Neural cell (in vitro differentiated cells): ENCODE measurements around the gene MBTD1.

Source experiments
- EZH2 ChIP-seq: fragments of 200-600, 300-800 bp; shearing (Covaris generic), sonication (generic); IDR thresholded peaks from 2 replicates; pipeline ENCODE4 v1.6.1; 2014; ENCODE audit warnings: antibody characterized with exemption, low read length, borderline replicate concordance, mild to moderate bottlenecking; ENCODE audit not compliant: insufficient read depth, poor library complexity, severe bottlenecking
- MXI1 ChIP-seq: fragments of 450-650 bp; conservative IDR thresholded peaks from 2 replicates; pipeline ENCODE4 v1.6.1; 2014; ENCODE audit warnings: antibody characterized with exemption, mild to moderate bottlenecking; ENCODE audit not compliant: poor library complexity, severe bottlenecking
- POLR2AphosphoS5 ChIP-seq: IDR thresholded peaks from 2 replicates; pipeline ENCODE4 v1.6.1; 2012
- RAD21 ChIP-seq: fragments of 450-650 bp; conservative IDR thresholded peaks from 2 replicates; pipeline ENCODE4 v1.6.1; 2014; ENCODE audit warnings: antibody characterized with exemption, mild to moderate bottlenecking, moderate library complexity
- TF ChIP-seq, protein P1 (sequence below): fragments of 450-650 bp; IDR thresholded peaks from 2 replicates; pipeline ENCODE4 v1.5.1; 2014; ENCODE audit warnings: antibody characterized with exemption, mild to moderate bottlenecking, moderate library complexity; ENCODE audit not compliant: poor library complexity, severe bottlenecking

DNA sequence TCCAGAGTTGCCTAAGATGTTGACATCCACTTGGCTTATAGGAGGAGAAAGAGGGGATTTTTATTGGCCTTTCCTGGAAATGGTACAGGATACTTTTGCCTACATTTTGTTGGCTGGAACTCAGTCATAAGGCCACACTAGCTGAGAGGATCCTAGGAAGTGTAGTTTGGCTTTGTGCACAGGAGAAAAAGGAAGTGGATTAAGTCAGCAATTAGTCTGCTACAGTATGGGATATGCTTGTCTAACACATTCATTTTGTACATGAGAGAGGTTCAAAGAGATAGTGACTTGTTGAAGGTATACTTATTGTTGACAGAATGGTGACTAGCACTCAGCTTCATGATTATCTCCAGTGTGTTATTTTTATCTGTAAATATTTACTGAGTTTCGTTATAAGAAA, 10.8 kb upstream of the MBTD1 start:
- TF ChIP-seq, protein P1, sequence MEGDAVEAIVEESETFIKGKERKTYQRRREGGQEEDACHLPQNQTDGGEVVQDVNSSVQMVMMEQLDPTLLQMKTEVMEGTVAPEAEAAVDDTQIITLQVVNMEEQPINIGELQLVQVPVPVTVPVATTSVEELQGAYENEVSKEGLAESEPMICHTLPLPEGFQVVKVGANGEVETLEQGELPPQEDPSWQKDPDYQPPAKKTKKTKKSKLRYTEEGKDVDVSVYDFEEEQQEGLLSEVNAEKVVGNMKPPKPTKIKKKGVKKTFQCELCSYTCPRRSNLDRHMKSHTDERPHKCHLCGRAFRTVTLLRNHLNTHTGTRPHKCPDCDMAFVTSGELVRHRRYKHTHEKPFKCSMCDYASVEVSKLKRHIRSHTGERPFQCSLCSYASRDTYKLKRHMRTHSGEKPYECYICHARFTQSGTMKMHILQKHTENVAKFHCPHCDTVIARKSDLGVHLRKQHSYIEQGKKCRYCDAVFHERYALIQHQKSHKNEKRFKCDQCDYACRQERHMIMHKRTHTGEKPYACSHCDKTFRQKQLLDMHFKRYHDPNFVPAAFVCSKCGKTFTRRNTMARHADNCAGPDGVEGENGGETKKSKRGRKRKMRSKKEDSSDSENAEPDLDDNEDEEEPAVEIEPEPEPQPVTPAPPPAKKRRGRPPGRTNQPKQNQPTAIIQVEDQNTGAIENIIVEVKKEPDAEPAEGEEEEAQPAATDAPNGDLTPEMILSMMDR, result no peak
- TF ChIP-seq MXI1, result no peak
- no peak for TF ChIP-seq RAD21
- no peak for TF ChIP-seq POLR2AphosphoS5
- TF ChIP-seq EZH2, result no peak
